Kidney (tissue), 22 donors: Measurements from ENCODE around the gene EGFLAM. TPM values are rescaled to one million over a fixed set of nuclear protein-coding genes. Genes with fewer than 3 reads are reported as not detected.

ENCODE experiments used
- DNase-seq, 5 donors: peaks; one replicate each; pipeline ENCODE4 v3.0.0-alpha.2; 2013 to 2020
- FAIRE-seq: peaks from 2 replicates; lab custom pipeline; 2012; peaks lifted over from hg19 to GRCh38; lab: Jason Lieb, UNC
- H3K27ac ChIP-seq, 2 donors: one replicate each; pipeline ENCODE4 v1.7.0; 2013; ENCODE audit warnings: low read depth in 2 of 2, low read length in 2 of 2, inconsistent platforms in 1 of 2
- H3K27me3 ChIP-seq: one replicate; pipeline ENCODE4 v1.7.1; 2013; ENCODE audit warnings: low read length, inconsistent platforms; ENCODE audit not compliant: control insufficient read depth, insufficient read depth
- H3K36me3 ChIP-seq, 3 donors: one replicate each; pipeline versions ENCODE4 v1.7.0 to v1.7.1; 2013; ENCODE audit warnings: low read length in 3 of 3, control low read depth in 1 of 3, inconsistent platforms in 1 of 3; ENCODE audit not compliant: insufficient read depth in 3 of 3, control insufficient read depth in 2 of 3
- H3K4me1 ChIP-seq, 3 donors: one replicate each; pipeline versions ENCODE4 v1.7.0 to v1.7.1; 2013; ENCODE audit warnings: low read length in 3 of 3, inconsistent platforms in 1 of 3, low read depth in 1 of 3; ENCODE audit not compliant: control insufficient read depth in 2 of 3, insufficient read depth in 2 of 3
- H3K4me3 ChIP-seq, 3 donors: one replicate each; pipeline versions ENCODE4 v1.7.0 to v1.8.1; 2013; ENCODE audit warnings: low read length in 3 of 3, control low read depth in 1 of 3, inconsistent platforms in 1 of 3
- H3K9ac ChIP-seq, 3 donors: one replicate each; pipeline versions ENCODE4 v1.7.0 to v1.7.1; 2013; ENCODE audit warnings: low read length in 3 of 3, control low read depth in 1 of 3, inconsistent platforms in 1 of 3
- H3K9me3 ChIP-seq, 3 donors: one replicate each; pipeline versions ENCODE4 v1.7.0 to v1.7.1; 2013; ENCODE audit warnings: low read length in 3 of 3, control low read depth in 1 of 3, inconsistent platforms in 1 of 3; ENCODE audit not compliant: control insufficient read depth in 2 of 3, insufficient read depth in 1 of 3
- intact Hi-C: fragments of 100-400 bp; cut with DNase I; formaldehyde crosslinking; loops from one replicate; pipeline ENCODE4 v1.11.1; 2022
- long read RNA-seq, 10 donors: library from polyadenylated mRNA in 1 of 10; unstranded in 1 of 10; transcript quantifications; one replicate each; pipeline ENCODE4 v2.0.0 and lab custom pipeline, GENCODE V29; 2021 to 2026
- polyA plus RNA-seq: library from polyadenylated mRNA; stranded (reverse); fragments of 350-450 nt; fragmentation: Illumina TruSeq; extraction: RNeasy Lipid Tissue Mini Kit (QIAGEN cat#74804); gene quantifications from one replicate; pipeline ENCODE4 v1.2.3, GENCODE V29; 2014; ENCODE audit warnings: low read depth, low replicate concordance; ENCODE audit not compliant: insufficient read depth
- total RNA-seq: library from RNA; stranded (reverse); fragmentation: NEBNext Ultra II Directional; extraction: Animal tissue kit (Norgen Biotek cat#: 25700); gene quantifications from one replicate; pipeline ENCODE4 v1.2.1, GENCODE V29; 2021
- TF ChIP-seq, protein P1 (sequence below): IDR thresholded peaks from 3 replicates; pipeline ENCODE4 v1.5.1; 2012; ENCODE audit warnings: mild to moderate bottlenecking, moderate library complexity, borderline replicate concordance; ENCODE audit not compliant: insufficient read depth; ENCODE audit errors: extremely low read depth
- donor health status: control.
- donor health status: control.
- donor health status: control.
- donor health status: control.
- donor health status: control.
- donor health status: DM: yes; HTN: yes; CAD: no.
- donor health status: Normal renal cell carcinoma (clear cell type).

The EGFLAM gene
- 5.1 TPM for total RNA-seq
- polyA plus RNA-seq = 5.9 TPM
- long read RNA-seq, donor 1 = 0 reads
- long read RNA-seq, donor 2, partial matches to known transcripts = 0 of 3 reads
- long read RNA-seq, donor 2, other reads (novel, unspliced or antisense) = 0 of 3 reads
- long read RNA-seq, donor 3, partial matches to known transcripts = 0 of 1 reads
- long read RNA-seq, donor 3, other reads (novel, unspliced or antisense) = 0 of 1 reads
- long read RNA-seq, donor 4, partial matches to known transcripts = 0 of 2 reads
- long read RNA-seq, donor 4, other reads (novel, unspliced or antisense) = 0 of 2 reads
- long read RNA-seq, donor 5, full-length matches to known transcripts = 2 of 2 reads
- long read RNA-seq, donor 5, partial matches to known transcripts = 0 of 2 reads
- long read RNA-seq, donor 5, other reads (novel, unspliced or antisense) = 0 of 2 reads
- long read RNA-seq, donor 6 = 0 reads
- long read RNA-seq, donor 7, partial matches to known transcripts = 0 of 1 reads
- long read RNA-seq, donor 7, other reads (novel, unspliced or antisense) = 0 of 1 reads
- long read RNA-seq, donor 8, partial matches to known transcripts = 0 of 1 reads
- long read RNA-seq, donor 8, other reads (novel, unspliced or antisense) = 0 of 1 reads
- long read RNA-seq, donor 9 = 0 reads
- long read RNA-seq, donor 10, partial matches to known transcripts = 0 of 1 reads
- long read RNA-seq, donor 10, other reads (novel, unspliced or antisense) = 0 of 1 reads

DNA sequence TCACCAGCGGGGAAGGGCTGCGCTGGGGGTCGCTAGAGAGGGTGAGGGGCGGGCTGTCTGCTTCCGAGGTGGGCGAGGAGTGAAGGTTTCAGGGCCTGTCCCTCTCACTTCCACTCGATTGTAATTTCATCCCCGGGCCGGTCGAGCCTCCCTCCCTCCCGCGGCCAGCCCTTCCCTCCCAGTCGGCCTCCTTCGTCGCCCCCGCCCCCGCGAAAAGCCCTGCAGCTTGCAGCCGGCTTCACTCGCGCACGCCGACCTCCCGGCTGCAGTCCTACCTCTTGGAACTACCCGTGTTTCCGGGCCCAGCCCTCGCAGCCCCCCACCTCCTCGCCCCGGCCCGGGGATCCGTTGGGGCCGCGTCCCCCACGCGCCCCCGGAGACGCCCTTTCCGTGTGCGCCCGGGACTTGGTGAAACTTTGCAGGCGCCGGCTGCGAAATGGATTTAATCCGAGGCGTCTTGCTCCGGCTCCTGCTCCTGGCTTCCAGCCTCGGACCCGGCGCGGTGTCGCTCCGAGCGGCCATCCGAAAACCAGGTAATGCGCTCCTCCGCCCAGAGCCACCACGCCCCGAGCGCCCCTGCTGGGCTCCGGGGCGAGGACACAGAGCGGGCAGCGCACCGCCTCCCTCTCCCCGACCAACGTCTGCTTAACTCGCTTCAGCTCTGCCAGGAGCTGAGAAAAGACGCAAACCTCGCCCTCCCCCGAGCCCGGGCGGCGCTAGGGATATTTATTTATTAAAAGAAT lies at the start of gene EGFLAM:
TSS of gene EGFLAM (plus strand) at position 241 of the 743 bp plus-strand sequence. CDS start at position 437, 196 bp downstream.
- peaks cover 2% of the 10 kb centered on the region for H3K27me3 ChIP-seq
- DNase-seq (peak; percentile 74 to 89 (median 84)), FAIRE-seq (no peak)
- no peaks in the 10 kb centered on the region for H3K9me3 ChIP-seq
- intact Hi-C loops = no loop called here
- H3K27ac ChIP-seq = no peak within 1 kb of the TSS
- TF ChIP-seq, protein P1, sequence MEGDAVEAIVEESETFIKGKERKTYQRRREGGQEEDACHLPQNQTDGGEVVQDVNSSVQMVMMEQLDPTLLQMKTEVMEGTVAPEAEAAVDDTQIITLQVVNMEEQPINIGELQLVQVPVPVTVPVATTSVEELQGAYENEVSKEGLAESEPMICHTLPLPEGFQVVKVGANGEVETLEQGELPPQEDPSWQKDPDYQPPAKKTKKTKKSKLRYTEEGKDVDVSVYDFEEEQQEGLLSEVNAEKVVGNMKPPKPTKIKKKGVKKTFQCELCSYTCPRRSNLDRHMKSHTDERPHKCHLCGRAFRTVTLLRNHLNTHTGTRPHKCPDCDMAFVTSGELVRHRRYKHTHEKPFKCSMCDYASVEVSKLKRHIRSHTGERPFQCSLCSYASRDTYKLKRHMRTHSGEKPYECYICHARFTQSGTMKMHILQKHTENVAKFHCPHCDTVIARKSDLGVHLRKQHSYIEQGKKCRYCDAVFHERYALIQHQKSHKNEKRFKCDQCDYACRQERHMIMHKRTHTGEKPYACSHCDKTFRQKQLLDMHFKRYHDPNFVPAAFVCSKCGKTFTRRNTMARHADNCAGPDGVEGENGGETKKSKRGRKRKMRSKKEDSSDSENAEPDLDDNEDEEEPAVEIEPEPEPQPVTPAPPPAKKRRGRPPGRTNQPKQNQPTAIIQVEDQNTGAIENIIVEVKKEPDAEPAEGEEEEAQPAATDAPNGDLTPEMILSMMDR = no peak
- peak within 1 kb of the TSS in 2 of 3 donors; percentile 33 to 51 for H3K4me3 ChIP-seq
- H3K36me3 ChIP-seq = no peaks in the 10 kb centered on the region
- H3K4me1 ChIP-seq = peaks cover 0 to 2% (median 0%) of the 10 kb centered on the region in 3 donors
- H3K9ac ChIP-seq = no peak within 1 kb of the TSS

DNA sequence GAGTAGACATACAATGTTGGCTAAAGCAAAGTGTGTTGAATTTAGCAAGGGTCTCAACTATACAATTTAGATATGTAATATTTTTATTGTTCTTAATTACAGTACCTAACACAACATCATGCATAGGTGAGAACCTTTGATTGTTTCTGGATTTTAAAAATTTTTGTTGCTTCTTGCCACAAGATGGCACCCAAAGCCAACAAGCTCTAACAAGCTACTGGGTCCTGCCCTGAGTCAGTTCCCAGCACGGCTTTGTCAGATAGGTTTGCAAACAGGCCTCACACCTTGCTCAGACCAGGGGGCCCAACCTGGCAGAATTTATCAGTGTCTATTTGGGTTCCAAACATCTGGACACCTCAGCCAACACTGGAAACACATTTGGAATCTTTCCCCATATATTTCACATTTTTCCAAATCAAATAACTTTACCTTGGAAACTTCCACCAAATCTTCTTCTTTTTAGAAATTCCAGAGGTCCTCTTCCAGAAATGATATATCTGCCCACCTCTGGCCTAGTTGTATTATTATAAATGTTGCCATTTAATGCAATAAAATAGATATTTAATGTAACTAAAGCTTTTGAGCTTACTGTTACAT lies 49.5 kb upstream of the EGFLAM start:
- intact Hi-C loops = no loop called here
- Histone ChIP-seq H3K9ac (no peak overlapping the region), H3K27me3 (no peaks in the 10 kb centered on the region), H3K9me3 (no peaks in the 10 kb centered on the region), H3K4me1 (no peaks in the 10 kb centered on the region), H3K36me3 (no peaks in the 10 kb centered on the region), H3K27ac (no peak overlapping the region), H3K4me3 (no peak overlapping the region)
- DNase-seq (peak in 4 of 5 donors; percentile 45 to 74 (median 62)), FAIRE-seq (no peak)
- TF ChIP-seq, protein P1 = peak; percentile 34

DNA sequence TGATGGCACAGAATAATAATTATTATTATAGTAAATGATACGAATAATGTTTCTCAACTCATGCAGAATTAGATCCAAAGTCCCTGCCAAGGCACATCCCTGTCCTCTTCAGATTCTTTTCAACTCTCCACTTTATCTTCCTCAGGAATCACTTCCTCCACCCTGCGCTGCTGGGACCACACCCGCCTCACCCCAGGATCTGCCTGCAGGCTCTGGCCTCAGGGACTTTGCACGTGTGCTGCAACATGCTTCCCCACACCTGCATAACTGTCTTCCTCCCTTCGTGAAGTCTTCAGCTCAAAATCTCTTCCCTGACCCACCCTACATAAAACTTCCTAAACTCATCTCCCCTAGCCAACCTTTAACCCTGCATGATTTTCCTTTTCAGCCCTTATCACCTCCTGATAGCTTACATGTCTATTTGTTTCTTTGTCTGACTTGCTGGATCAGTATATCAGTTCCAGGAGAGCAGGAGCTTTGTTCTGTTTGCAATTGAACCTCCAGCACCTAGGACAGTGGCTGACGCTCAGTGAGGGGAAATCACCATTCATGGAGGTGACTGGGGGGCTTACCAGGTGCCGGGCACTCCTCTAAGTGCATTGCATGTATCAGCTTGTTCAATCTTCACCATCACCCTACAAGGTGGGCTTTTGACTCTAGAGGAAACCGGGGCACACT lies 47.5 kb upstream of the EGFLAM start:
- TF ChIP-seq, protein P1 = no peak
- Histone ChIP-seq H3K4me1 (no peaks in the 10 kb centered on the region), H3K36me3 (no peaks in the 10 kb centered on the region), H3K4me3 (no peak overlapping the region), H3K27me3 (no peaks in the 10 kb centered on the region), H3K9me3 (no peaks in the 10 kb centered on the region), H3K27ac (no peak overlapping the region), H3K9ac (no peak overlapping the region)
- no peak for FAIRE-seq
- no peak for DNase-seq
- intact Hi-C loops = no loop called here
